IPS DF 4.7 (cell line): ENCODE data around the gene TTBK2.

Experiments used
- DNase-seq: peaks from one replicate; pipeline ENCODE4 v3.0.0-alpha.2; 2013; ENCODE audit warnings: low spot score; ENCODE audit errors: extremely low read depth

The TTBK2 gene

GRCh38 chr15:42693942-42694341, 226.6 kb downstream of the TTBK2 start:
- no peak for DNase-seq

- no peak for DNase-seq
Observed at GRCh38 chr15:42693496-42693895, 227.1 kb downstream of the TTBK2 start.

GRCh38 chr15:42692997-42693396, 227.6 kb downstream of the TTBK2 start:
- DNase-seq: no peak

GRCh38 chr15:42692536-42692935, 228.0 kb downstream of the TTBK2 start:
- no peak for DNase-seq

GRCh38 chr15:42691770-42692169, 228.8 kb downstream of the TTBK2 start:
- DNase-seq: no peak

GRCh38 chr15:42691308-42691707, 229.3 kb downstream of the TTBK2 start:
- no peak for DNase-seq
